AG10803 (cell line): ENCODE data around the gene IMMP2L.
A peak's percentile ranks its signal among the peaks of the same experiment; 100 is the strongest.

ENCODE experiments used
- DNase-seq: peaks from one replicate; pipeline ENCODE4 v3.0.0; 2010; ENCODE audit warnings: low read depth
- H3K4me3 ChIP-seq: 2 replicates; pipeline ENCODE4 v1.5.1; 2011; ENCODE audit warnings: mild to moderate bottlenecking, low read length, control low read depth
- TF ChIP-seq, protein P1 (sequence below): conservative IDR thresholded peaks from 2 replicates; pipeline ENCODE4 v1.5.1; 2011; ENCODE audit warnings: mild to moderate bottlenecking, low read length, control low read depth, inconsistent platforms

Gene IMMP2L

DNA sequence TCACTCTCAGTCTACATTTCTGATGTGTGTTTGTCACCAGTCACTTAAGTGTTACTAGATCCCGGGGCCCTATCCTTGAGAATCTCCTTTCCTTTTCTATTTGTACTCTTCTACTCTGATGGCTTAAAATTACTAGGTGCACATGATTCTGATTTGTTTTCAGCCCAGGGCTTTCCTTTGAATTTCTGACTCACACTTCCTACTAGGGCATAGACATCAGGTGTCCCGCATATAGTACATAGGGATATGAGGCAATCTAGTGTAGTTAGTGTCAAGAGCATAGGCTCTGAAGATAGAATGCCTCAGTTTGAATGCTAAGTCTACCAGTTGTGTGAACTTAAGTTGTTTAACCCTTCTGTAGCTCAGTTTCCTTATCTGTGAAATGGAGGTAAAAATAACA, 520.7 kb downstream of the IMMP2L start:
- no peak for DNase-seq
- no peak overlapping the region for H3K4me3 ChIP-seq
- TF ChIP-seq, protein P1, sequence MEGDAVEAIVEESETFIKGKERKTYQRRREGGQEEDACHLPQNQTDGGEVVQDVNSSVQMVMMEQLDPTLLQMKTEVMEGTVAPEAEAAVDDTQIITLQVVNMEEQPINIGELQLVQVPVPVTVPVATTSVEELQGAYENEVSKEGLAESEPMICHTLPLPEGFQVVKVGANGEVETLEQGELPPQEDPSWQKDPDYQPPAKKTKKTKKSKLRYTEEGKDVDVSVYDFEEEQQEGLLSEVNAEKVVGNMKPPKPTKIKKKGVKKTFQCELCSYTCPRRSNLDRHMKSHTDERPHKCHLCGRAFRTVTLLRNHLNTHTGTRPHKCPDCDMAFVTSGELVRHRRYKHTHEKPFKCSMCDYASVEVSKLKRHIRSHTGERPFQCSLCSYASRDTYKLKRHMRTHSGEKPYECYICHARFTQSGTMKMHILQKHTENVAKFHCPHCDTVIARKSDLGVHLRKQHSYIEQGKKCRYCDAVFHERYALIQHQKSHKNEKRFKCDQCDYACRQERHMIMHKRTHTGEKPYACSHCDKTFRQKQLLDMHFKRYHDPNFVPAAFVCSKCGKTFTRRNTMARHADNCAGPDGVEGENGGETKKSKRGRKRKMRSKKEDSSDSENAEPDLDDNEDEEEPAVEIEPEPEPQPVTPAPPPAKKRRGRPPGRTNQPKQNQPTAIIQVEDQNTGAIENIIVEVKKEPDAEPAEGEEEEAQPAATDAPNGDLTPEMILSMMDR, result no peak

DNA sequence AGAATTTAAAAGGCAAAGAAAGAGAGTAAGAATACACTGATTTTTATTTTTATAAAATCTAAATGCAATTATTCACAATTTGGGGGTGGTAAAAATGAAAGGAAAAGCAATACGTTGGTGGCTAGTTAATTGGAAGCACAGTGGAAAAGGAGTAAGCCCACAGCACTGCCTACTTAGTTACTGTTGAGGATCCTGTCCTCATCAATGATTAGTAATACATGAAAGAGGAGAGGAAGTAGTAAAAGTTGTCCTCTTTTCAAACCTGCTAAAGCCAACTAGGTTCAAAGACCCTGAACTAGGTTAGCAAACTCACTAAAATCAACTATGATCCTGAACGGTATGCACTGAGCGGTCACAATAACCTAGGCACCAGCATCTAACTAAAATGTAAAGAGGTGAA, 524.1 kb downstream of the IMMP2L start:
- no peak overlapping the region for H3K4me3 ChIP-seq

DNA sequence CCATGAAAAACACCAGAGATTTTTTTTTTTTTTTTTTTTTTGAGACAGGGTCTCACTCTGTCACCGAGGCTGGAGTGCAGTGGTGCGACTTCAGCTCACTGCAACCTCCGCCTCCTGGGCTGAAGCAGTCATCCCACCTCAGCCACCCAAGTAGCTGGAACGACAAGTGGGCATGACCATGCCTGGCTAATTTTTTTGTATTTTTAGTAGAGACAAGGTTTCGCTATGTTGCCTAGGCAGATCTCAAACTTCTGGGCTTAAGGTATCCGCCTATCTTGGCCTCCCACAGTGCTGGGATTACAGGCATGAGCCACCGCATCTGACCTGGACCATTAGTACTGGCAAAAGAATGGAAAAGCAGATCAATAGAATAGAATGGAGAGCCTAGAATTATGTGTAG, 530.4 kb downstream of the IMMP2L start:
- no peak overlapping the region for H3K4me3 ChIP-seq
- no peak for DNase-seq
- TF ChIP-seq, protein P1, result no peak

More for the DNA sequence above, 524.1 kb downstream of the IMMP2L start:
- TF ChIP-seq, protein P1, result no peak
- no peak for DNase-seq

- no peak overlapping the region for H3K4me3 ChIP-seq
- TF ChIP-seq, protein P1, result no peak
- DNase-seq, result peak; percentile 15
Measured at GRCh38 chr7:111030336-111030735, 532.0 kb downstream of the IMMP2L start.

DNA sequence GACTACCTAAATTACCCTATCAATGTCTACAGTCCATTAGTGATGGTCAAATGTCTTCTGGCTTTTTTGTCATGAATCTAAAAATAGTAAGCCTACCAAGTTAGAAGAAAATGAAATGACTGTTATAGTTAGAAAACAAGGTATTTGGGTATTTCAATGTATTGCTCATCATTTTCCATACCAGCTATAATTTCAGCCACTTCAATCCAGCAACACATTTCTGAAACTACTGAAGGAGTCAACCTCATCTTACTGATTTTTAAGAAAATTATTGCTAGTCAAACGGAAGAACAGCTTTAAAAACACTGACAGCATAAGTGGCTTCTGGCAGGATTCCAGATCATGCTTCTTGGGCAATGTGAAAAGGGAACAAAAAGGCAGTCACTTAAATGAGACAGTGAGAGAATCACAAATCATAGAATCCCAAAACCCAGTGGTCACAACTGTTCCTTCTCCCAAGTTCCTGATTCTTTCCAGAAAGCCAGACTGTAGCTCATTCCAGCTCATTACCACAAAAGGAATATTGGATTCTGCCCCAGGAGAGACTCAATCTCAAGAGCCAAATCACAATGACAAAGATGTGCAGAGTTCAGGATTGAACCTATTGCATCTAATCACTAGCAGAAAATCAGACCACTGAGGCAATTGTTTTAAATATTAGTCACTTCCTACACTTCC, 532.6 kb downstream of the IMMP2L start:
- TF ChIP-seq, protein P1, result no peak
- peak; percentile 49 for DNase-seq
- H3K4me3 ChIP-seq, result no peak overlapping the region

- no peak for DNase-seq
- TF ChIP-seq, protein P1, result no peak
- H3K4me3 ChIP-seq, result no peak overlapping the region
Measured at GRCh38 chr7:111029141-111029572, 533.1 kb downstream of the IMMP2L start.

DNA sequence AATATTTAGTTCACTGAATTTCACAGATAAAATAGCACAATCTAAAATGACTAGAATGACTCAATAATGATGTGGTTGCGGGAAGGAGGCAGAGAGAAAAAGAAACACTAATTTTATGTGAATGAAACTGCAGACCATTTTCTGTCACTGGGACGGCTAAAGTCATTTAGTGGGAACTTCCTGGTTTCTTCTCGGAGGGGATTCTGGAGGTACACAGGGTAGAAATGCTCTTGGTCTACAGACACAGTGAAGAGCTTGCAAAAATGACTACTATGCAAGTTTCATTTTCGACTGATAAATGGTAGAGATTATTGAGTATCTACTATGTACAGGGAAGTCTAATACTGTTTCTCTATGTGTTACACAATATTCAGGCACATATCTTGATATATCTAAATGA, 534.9 kb downstream of the IMMP2L start:
- TF ChIP-seq, protein P1, result no peak
- H3K4me3 ChIP-seq, result no peak overlapping the region
- no peak for DNase-seq
